GM12878 (cell line): ENCODE measurements around the gene HSD3B2. TPM values are rescaled to one million over a fixed set of nuclear protein-coding genes. Genes with fewer than 3 reads are reported as not detected.

Experiments used
- ATAC-seq: fragments of 200-7000 bp; cut with Tn5 transposase; 3 replicates; pipeline ENCODE4 v1.9.1; 2020; ENCODE audit warnings: mild to moderate bottlenecking, moderate library complexity
- BruUV-seq: library from RNA; stranded (reverse); fragments of 400-500 nt; replicated peaks from 2 replicates; lab custom pipeline; 2021; lab: Mats Ljungman, UMichigan
- CTCF ChIA-PET: fragments of 300-600 bp; sonication (Branson Sonifier 250); formaldehyde crosslinking; extraction: SDS; loops from one replicate; lab custom pipeline; 2021; ENCODE audit warnings: inconsistent platforms; lab: Yijun Ruan, JAX
- POLR2A ChIA-PET: fragments of 350-600 bp; formaldehyde crosslinking; extraction: SDS; loops from one replicate; lab custom pipeline; 2021; ENCODE audit warnings: inconsistent platforms; lab: Charles Lee
- RAD21 ChIA-PET: fragments of 300-600 bp; sonication (Branson Sonifier 250); formaldehyde crosslinking; loops from one replicate; lab custom pipeline; 2023; ENCODE audit warnings: antibody characterized with exemption; ENCODE audit not compliant: unreplicated experiment; lab: Charles Lee
- SMC1A ChIA-PET: fragments of 300-600 bp; sonication (Branson Sonifier 250); formaldehyde crosslinking; loops from one replicate; lab custom pipeline; 2023; ENCODE audit not compliant: unreplicated experiment, uncharacterized antibody; lab: Charles Lee
- DNase-seq: peaks from one replicate; pipeline ENCODE4 v3.0.0-alpha.2; 2011; ENCODE audit warnings: low read depth, low spot score
- FAIRE-seq: peaks from 3 replicates; lab custom pipeline; 2011; peaks lifted over from hg19 to GRCh38; lab: Jason Lieb, UNC
- H2AFZ ChIP-seq: 2 replicates; pipeline ENCODE4 v1.6.0; 2011; ENCODE audit warnings: low read depth, low read length, control low read depth; ENCODE audit not compliant: control insufficient read depth
- H3K27ac ChIP-seq: 2 replicates; pipeline ENCODE4 v1.5.1; 2011; ENCODE audit warnings: control low read depth; ENCODE audit not compliant: control insufficient read depth, insufficient read depth
- H3K27me3 ChIP-seq, 2 experiments: replicated peaks in 1 of 2; 2 replicates each; pipeline versions ENCODE4 v1.6.0 to v1.6.1; 2011; ENCODE audit warnings: low read length in 1 of 2; ENCODE audit not compliant: control insufficient read depth in 2 of 2, insufficient read depth in 2 of 2
- H3K36me3 ChIP-seq, 2 experiments: 2 replicates each; pipeline ENCODE4 v1.5.1; 2011; ENCODE audit warnings: low read length in 1 of 2; ENCODE audit not compliant: control insufficient read depth in 2 of 2, insufficient read depth in 2 of 2
- H3K4me1 ChIP-seq: 2 replicates; pipeline ENCODE4 v1.6.1; 2011; ENCODE audit warnings: mild to moderate bottlenecking, low read length, moderate library complexity, mixed read lengths; ENCODE audit not compliant: control insufficient read depth, insufficient read depth
- H3K4me2 ChIP-seq: 2 replicates; pipeline ENCODE4 v1.6.0; 2011; ENCODE audit warnings: control low read depth; ENCODE audit not compliant: control insufficient read depth, insufficient read depth
- H3K4me3 ChIP-seq: fragments of 200-600 bp; sonication (generic); 2 replicates; pipeline ENCODE4 v1.5.1; 2016
- H3K79me2 ChIP-seq: 2 replicates; pipeline ENCODE4 v1.6.0; 2011; ENCODE audit warnings: low read length; ENCODE audit not compliant: control insufficient read depth, insufficient read depth
- H3K9ac ChIP-seq: 2 replicates; pipeline ENCODE4 v1.8.0; 2011; ENCODE audit warnings: low read length, control low read depth, mixed read lengths; ENCODE audit not compliant: control insufficient read depth, insufficient read depth
- H3K9me3 ChIP-seq: replicated peaks from 3 replicates; pipeline ENCODE4 v1.5.1; 2011; ENCODE audit warnings: mild to moderate bottlenecking, low read length; ENCODE audit not compliant: control insufficient read depth, insufficient read depth
- H4K20me1 ChIP-seq: 2 replicates; pipeline ENCODE4 v1.6.0; 2011; ENCODE audit not compliant: control insufficient read depth, insufficient read depth
- CHD1 ChIP-seq: IDR thresholded peaks from 2 replicates; pipeline ENCODE4 v1.6.1; 2012; ENCODE audit warnings: low read depth, low read length, improper control_type of control experiment
- ETV6 ChIP-seq, 2 experiments: fragments of 450-650 bp in 1 of 2; IDR thresholded peaks in 1 of 2; conservative IDR thresholded peaks in 1 of 2; 2 replicates each; pipeline ENCODE4 v1.6.1; 2014; ENCODE audit warnings: antibody characterized with exemption in 1 of 2, borderline replicate concordance in 1 of 2, low read depth in 1 of 2, mild to moderate bottlenecking in 1 of 2, moderate library complexity in 1 of 2
- JUND ChIP-seq: IDR thresholded peaks from 2 replicates; pipeline ENCODE4 v1.6.1; 2012; ENCODE audit warnings: low read depth, mild to moderate bottlenecking, low read length, improper control_type of control experiment, moderate library complexity
- LARP7 ChIP-seq: fragments of 450-650 bp; IDR thresholded peaks from 2 replicates; pipeline ENCODE4 v1.6.1; 2017; ENCODE audit warnings: mild to moderate bottlenecking
- SPI1 ChIP-seq: IDR thresholded peaks from 2 replicates; pipeline ENCODE4 v1.6.1; 2011; ENCODE audit warnings: low read depth, mild to moderate bottlenecking, low read length, moderate library complexity, borderline replicate concordance; ENCODE audit not compliant: insufficient read depth
- STAT3 ChIP-seq: IDR thresholded peaks from 2 replicates; pipeline ENCODE4 v1.6.1; 2011; ENCODE audit warnings: low read depth, low read length, improper control_type of control experiment
- WRNIP1 ChIP-seq: IDR thresholded peaks from 2 replicates; pipeline ENCODE4 v1.6.1; 2011; ENCODE audit warnings: low read depth, low read length, improper control_type of control experiment, borderline replicate concordance
- ZBTB11 ChIP-seq: fragments of 450-650 bp; formaldehyde crosslinking; IDR thresholded peaks from 2 replicates; pipeline ENCODE4 v1.5.0; 2022; ENCODE audit warnings: mild to moderate bottlenecking, missing genetic modification characterization
- ZNF24 ChIP-seq: fragments of 450-650 bp; IDR thresholded peaks from 2 replicates; pipeline ENCODE4 v1.6.1; 2017; ENCODE audit warnings: antibody characterized with exemption, mild to moderate bottlenecking
- WGBS: methylation state at CpG from one replicate; pipeline ENCODE4 v1.1.6; 2016; ENCODE audit warnings: low lambda C conversion rate; ENCODE audit not compliant: insufficient replicate concordance, insufficient coverage; ENCODE audit errors: missing lambda C conversion rate; 5-methylcytosine and 5-hydroxymethylcytosine counted together
- in situ Hi-C: fragments of 300-500 bp; cut with MboI; formaldehyde crosslinking; loops from 9 replicates; pipeline ENCODE4 v1.14.3; 2018; ENCODE audit warnings: mixed read lengths
- intact Hi-C: fragments of 100-400 bp; cut with micrococcal nuclease; formaldehyde crosslinking; loops from one replicate; pipeline ENCODE4 v1.14.2; 2022; ENCODE audit not compliant: unreplicated experiment
- polyA plus RNA-seq, 11 experiments: library from polyadenylated mRNA; depleted of rRNA in 4 of 11; unstranded in 6 of 11; stranded (reverse) in 5 of 11; fragments of >200 nt; fragmentation: Nextera tagmentation in 4 of 11; fragmentation: Illumina TruSeq in 1 of 11; extraction: Ambion mirVana in 4 of 11; extraction: Trizol in 1 of 11; gene quantifications; 1 replicate in 1 of 11; 2 replicates in 10 of 11; pipeline versions ENCODE4 v1.2.1 to v1.2.3, GENCODE V29; 2011 to 2016; ENCODE audit warnings: inconsistent platforms in 2 of 11, missing spikeins in 2 of 11, low read depth in 1 of 11
- total RNA-seq, 4 experiments: library from RNA; depleted of rRNA in 3 of 4; stranded (reverse); fragments of >200 nt in 3 of 4; fragmentation: Illumina TruSeq in 1 of 4; extraction: Trizol in 1 of 4; gene quantifications; 2 replicates each; pipeline versions ENCODE4 v1.2.1 to v1.2.3, GENCODE V29; 2013 to 2021
- TF ChIP-seq, protein P1 (sequence below): IDR thresholded peaks from 2 replicates; pipeline ENCODE4 v1.6.1; 2011; ENCODE audit warnings: mild to moderate bottlenecking, low read depth, low read length, moderate library complexity; ENCODE audit not compliant: insufficient replicate concordance
- TF ChIP-seq, protein P2 (sequence below): fragments of 450-650 bp; formaldehyde crosslinking; IDR thresholded peaks from 2 replicates; pipeline ENCODE4 v1.4.0; 2022; ENCODE audit warnings: mild to moderate bottlenecking, moderate library complexity
- TF ChIP-seq, protein P3 (sequence below): fragments of 150-350 bp; IDR thresholded peaks from 2 replicates; pipeline ENCODE4 v1.6.1; 2014; ENCODE audit warnings: mild to moderate bottlenecking, low read depth, low read length

Gene HSD3B2
- total and polyA plus RNA-seq, 10 of the 15 experiments (the other 5 are each of a cell fraction or from before 2014, with no cell fraction given), result 0.56 TPM; not detected in 9

DNA sequence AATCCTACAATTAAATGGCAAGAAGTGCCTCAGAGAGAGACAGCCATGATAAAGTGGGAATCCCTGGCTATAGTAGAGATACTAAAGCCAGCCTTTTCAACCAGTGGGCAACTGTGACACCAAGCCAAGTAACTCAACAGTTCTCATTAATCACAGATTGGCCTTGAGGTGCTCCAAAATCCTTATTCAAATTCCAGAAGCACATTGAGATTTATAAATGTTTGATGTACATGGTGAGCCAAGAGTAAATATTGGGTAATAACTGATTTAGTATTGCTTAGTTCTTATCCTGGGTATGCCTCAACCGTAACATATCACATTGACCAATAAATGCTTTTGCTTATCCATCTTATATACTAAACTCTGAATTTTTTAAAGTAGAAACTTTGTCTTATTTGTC, 29.3 kb upstream of the HSD3B2 start (continued):
- TF ChIP-seq ZBTB11 (CRISPR knock-in tag), result no peak
- TF ChIP-seq ZNF24, result no peak
- TF ChIP-seq LARP7, result no peak
- TF ChIP-seq, protein P1, sequence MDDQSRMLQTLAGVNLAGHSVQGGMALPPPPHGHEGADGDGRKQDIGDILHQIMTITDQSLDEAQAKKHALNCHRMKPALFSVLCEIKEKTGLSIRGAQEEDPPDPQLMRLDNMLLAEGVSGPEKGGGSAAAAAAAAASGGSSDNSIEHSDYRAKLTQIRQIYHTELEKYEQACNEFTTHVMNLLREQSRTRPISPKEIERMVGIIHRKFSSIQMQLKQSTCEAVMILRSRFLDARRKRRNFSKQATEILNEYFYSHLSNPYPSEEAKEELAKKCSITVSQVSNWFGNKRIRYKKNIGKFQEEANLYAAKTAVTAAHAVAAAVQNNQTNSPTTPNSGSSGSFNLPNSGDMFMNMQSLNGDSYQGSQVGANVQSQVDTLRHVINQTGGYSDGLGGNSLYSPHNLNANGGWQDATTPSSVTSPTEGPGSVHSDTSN, result no peak
- TF ChIP-seq CHD1, result no peak

- CTCF ChIA-PET, result no interaction called here
- no peak for ATAC-seq
- peak; percentile 44 for FAIRE-seq
- intact Hi-C loops, result no loop called here
- no peak overlapping the region for H3K4me2 ChIP-seq
- no peaks in the 10 kb centered on the region for H3K79me2 ChIP-seq
- no TSS peak for BruUV-seq
- H3K9ac ChIP-seq, result no peak overlapping the region
- no peaks in the 10 kb centered on the region for H3K4me1 ChIP-seq
- H3K27ac ChIP-seq, result no peak overlapping the region
- no peak overlapping the region for H3K4me3 ChIP-seq
- 0% methylated on average over 3 of the region's 3 CpGs for WGBS
- H3K27me3 ChIP-seq, result peaks cover 0 to 3% of the 10 kb centered on the region in 2 experiments; a peak in 2 of 4 replicates
- RAD21 ChIA-PET, result interaction anchor here (1.0 kb wide), 1 partner anchor 15 kb away, joined by 3 read pairs; no protein-coding TSS in a partner anchor
- no peak for DNase-seq
- no peaks in the 10 kb centered on the region for H3K36me3 ChIP-seq
- in situ Hi-C loops, result no loop called here
- no peak overlapping the region for H2AFZ ChIP-seq
- no peaks in the 10 kb centered on the region for H3K9me3 ChIP-seq
- SMC1A ChIA-PET, result no interaction called here
- H4K20me1 ChIP-seq, result no peaks in the 10 kb centered on the region
- POLR2A ChIA-PET, result no interaction called here
- no peak for TF ChIP-seq ETV6 (conservative IDR thresholded peaks at IDR 0.05 in 1 of 2, IDR thresholded peaks at IDR 0.05 in 1 of 2; ENCODE audit: borderline replicate concordance in 1 of 2, low read depth in 1 of 2)
- TF ChIP-seq, protein P2, sequence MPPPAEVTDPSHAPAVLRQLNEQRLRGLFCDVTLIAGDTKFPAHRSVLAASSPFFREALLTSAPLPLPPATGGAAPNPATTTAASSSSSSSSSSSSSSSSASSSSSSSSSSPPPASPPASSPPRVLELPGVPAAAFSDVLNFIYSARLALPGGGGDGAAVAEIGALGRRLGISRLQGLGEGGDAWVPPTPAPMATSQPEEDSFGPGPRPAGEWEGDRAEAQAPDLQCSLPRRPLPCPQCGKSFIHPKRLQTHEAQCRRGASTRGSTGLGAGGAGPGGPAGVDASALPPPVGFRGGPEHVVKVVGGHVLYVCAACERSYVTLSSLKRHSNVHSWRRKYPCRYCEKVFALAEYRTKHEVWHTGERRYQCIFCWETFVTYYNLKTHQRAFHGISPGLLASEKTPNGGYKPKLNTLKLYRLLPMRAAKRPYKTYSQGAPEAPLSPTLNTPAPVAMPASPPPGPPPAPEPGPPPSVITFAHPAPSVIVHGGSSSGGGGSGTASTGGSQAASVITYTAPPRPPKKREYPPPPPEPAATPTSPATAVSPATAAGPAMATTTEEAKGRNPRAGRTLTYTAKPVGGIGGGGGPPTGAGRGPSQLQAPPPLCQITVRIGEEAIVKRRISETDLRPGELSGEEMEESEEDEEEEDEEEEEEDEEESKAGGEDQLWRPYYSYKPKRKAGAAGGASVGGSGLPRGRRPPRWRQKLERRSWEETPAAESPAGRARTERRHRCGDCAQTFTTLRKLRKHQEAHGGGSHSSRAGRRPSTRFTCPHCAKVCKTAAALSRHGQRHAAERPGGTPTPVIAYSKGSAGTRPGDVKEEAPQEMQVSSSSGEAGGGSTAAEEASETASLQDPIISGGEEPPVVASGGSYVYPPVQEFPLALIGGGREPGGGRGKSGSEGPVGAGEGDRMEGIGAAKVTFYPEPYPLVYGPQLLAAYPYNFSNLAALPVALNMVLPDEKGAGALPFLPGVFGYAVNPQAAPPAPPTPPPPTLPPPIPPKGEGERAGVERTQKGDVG (CRISPR knock-in tag), result no peak
- no peak for TF ChIP-seq WRNIP1
- TF ChIP-seq, protein P3, sequence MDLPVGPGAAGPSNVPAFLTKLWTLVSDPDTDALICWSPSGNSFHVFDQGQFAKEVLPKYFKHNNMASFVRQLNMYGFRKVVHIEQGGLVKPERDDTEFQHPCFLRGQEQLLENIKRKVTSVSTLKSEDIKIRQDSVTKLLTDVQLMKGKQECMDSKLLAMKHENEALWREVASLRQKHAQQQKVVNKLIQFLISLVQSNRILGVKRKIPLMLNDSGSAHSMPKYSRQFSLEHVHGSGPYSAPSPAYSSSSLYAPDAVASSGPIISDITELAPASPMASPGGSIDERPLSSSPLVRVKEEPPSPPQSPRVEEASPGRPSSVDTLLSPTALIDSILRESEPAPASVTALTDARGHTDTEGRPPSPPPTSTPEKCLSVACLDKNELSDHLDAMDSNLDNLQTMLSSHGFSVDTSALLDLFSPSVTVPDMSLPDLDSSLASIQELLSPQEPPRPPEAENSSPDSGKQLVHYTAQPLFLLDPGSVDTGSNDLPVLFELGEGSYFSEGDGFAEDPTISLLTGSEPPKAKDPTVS, result no peak
- no peak for TF ChIP-seq SPI1
- TF ChIP-seq STAT3, result no peak
- TF ChIP-seq JUND, result no peak
Measured at GRCh38 chr1:119387858-119388257, 27.1 kb upstream of the HSD3B2 start.
